Measurements from ENCODE around the gene CHD5.

The CHD5 gene

GRCh38 chr1:6130596-6130995 lies 49.5 kb downstream of the CHD5 start:
- no peak for DNase-seq (ENCODE audit: low read depth)

- no peak for DNase-seq (ENCODE audit: low read depth)
These were observed 50.1 kb downstream of the CHD5 start for GRCh38 chr1:6130036-6130435.

GRCh38 chr1:6129313-6129712 lies 50.8 kb downstream of the CHD5 start:
- DNase-seq (ENCODE audit: low read depth): no peak

- DNase-seq (ENCODE audit: low read depth): no peak
These were observed 51.6 kb downstream of the CHD5 start for GRCh38 chr1:6128276-6129081.

- peak; percentile 72 for DNase-seq (ENCODE audit: low read depth)
These were observed 52.4 kb downstream of the CHD5 start for GRCh38 chr1:6127587-6128163.

GRCh38 chr1:6126521-6127067 lies 53.5 kb downstream of the CHD5 start:
- no peak for DNase-seq (ENCODE audit: low read depth)

GRCh38 chr1:6126028-6126427 lies 54.1 kb downstream of the CHD5 start:
- no peak for DNase-seq (ENCODE audit: low read depth)

GRCh38 chr1:6125366-6125765 lies 54.8 kb downstream of the CHD5 start:
- DNase-seq (ENCODE audit: low read depth): no peak

GRCh38 chr1:6124746-6125365 lies 55.3 kb downstream of the CHD5 start:
- no peak for DNase-seq (ENCODE audit: low read depth)

DNA sequence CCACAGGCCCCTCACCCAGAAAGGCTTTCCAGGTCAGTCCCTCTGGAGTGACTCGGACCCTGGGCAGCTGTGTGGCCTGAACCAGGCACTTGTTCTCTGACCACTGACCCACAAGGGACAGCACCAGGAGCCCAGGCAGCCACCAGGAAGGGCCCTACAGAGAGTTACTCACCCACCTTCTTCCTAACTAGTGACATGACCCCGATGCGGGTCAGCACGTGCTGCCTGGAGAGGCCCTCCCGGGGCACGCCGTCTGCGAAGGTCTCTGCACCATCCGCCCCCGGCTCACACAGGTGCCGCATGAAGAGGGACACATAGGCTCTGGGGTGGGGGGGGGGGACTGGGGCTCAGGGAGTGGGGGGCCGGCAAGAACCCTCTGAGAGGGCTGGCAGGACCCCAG lies 55.8 kb downstream of the CHD5 start:
- no peak for DNase-seq (ENCODE audit: low read depth)

GRCh38 chr1:6123816-6124215 lies 56.3 kb downstream of the CHD5 start:
- DNase-seq (ENCODE audit: low read depth): no peak

GRCh38 chr1:6123083-6123482 lies 57.0 kb downstream of the CHD5 start:
- DNase-seq (ENCODE audit: low read depth): no peak

GRCh38 chr1:6121651-6122370 lies 58.3 kb downstream of the CHD5 start:
- no peak for DNase-seq (ENCODE audit: low read depth)

DNA sequence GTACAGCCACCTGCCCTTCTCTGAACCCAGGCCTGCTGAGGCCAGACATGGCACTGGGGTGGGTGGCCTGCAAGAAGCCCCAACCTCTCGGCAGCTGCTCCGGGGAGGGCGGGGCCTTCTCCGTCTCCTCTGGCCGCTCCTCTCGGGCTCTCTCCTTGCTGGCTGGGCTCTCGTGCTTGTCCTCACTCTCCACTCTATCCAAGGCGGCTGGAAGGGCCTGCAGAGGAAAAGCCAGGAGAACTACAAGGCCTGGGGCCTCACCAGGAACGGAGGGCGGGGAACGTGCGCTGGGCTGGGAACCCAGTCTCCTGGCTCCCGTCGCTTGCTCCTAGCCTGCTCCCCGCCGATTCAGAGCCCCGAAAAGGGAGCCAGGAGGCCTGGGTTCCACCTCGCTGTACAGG lies 59.1 kb downstream of the CHD5 start:
- DNase-seq (ENCODE audit: low read depth): no peak

- peak; percentile 75 for DNase-seq (ENCODE audit: low read depth)
These were observed 61.7 kb downstream of the CHD5 start for GRCh38 chr1:6118415-6118814.

- no peak for DNase-seq (ENCODE audit: low read depth)
These were observed 62.5 kb downstream of the CHD5 start for GRCh38 chr1:6117624-6118023.

DNA sequence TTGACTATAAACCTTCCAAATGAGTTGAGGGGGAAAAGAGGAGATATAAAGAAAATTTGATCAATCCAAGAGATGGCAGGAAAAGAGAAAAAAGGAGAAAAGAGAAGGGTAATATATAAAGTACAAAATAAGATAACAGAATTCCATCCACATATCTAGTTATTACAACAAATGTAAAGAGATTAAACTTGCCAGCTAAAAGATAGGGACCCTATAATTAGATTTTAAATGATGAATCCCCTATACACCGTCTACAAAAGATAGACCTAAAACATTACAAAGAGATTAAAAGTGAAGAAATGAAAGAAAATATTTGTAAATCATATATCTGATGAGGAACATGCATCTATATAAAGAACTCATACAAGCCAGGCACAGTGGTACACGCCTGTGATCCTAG lies 63.1 kb downstream of the CHD5 start:
- no peak for DNase-seq (ENCODE audit: low read depth)

DNA sequence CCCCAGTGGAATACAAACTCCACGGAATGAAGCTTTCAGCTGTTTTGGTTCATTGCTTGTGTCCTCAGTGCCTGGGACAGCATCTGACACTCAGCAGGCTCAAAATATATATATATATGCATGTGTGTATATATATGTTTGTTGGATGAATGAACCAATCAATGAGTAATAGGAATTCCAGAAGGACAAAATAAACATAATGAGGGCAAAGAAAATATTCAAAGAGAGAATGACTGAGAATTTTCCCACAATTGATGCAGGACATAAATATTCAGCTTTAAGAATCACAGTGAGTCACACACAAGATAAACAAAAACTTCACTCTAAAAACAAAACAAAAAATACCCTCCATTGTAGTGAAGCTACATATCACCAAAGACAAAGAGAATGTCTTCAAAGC lies 64.0 kb downstream of the CHD5 start:
- DNase-seq (ENCODE audit: low read depth): peak; percentile 73

DNA sequence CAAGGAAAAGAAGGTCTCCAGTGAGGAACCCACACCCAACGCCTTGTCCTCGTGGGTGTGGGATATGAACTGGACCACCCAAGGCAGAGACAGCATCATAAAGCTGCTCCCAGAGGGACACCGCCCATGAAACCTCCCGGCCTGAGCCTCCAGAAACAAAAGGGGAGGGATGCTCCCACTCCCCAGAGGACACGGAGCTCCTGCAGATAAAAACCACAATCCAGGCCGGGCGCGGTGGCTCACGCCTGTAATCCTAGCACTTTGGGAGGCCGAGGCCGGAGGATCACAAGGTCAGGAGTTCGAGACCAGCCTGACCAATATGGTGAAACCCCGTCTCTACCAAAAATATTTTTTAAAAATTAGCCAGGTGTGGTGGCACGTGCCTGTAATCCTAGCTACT lies 66.4 kb downstream of the CHD5 start:
- no peak for DNase-seq (ENCODE audit: low read depth)

DNA sequence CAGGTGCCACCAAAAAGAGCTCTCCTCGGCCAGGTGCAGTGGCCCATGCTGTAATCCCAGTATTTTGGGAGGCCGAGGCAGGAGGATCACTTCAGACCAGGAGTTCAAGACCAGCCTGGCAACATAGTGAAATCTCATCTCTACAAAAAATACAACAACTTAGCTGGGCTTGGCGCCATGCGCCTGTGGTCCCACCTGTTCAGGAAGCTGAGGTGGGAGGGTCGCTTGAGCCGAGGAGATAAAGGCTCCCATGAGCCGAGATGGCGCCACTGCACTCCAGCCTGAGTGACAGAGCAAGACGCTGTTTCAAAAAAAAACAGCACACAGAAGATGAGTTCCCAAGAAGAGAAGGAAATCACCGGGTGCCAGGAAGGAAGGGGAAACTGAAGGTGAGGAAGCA lies 67.0 kb downstream of the CHD5 start:
- DNase-seq (ENCODE audit: low read depth): no peak

- DNase-seq (ENCODE audit: low read depth): no peak
These were observed 67.5 kb downstream of the CHD5 start for GRCh38 chr1:6112690-6113005.

DNA sequence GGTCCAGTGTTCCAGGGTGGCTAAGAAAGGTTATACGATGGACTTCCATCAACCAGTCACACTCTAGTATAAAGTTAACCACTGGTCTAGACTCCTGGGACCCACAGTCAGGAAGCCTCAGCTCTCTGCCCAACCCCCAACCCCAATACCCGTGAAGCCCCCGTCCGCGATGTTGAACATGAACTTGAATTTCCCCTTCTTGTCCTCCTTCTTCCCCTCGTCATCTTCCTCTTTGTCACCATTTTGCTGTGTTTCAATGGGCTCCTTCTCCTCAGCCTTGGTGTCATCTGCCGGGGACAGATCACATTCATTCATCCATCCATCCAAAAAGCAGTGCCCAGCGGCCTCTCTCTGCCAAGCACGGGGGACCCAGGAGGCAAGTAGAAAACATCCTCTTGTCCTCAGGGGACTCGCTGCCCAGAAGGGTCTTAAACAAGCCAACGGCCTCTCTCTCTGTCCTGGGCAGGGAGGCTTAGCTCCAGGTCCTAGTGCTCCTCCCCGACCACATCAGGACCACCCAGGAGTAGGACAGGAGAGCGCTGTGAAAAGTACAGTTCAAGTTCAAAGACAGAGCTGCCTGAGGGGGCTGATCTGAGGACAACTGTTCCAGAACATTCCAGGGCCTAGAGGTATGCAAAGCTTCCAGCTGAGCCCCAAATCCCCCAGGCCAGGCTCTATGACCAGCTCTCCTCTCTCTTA lies 68.0 kb downstream of the CHD5 start:
- DNase-seq (ENCODE audit: low read depth): no peak
